Measurements from ENCODE around the gene BAIAP2L1.
"Not testable (repeated sequence)": the region's sequence is repeated elsewhere in the genome, so short reads cannot be mapped to it uniquely, and the experiment has no call there.

The BAIAP2L1 gene

GRCh38 chr7:98398567-98399372 is 2.1 kb downstream of the BAIAP2L1 start:
- DNase-seq: no peak

GRCh38 chr7:98396768-98397167 is 4.1 kb downstream of the BAIAP2L1 start:
- DNase-seq: no peak

GRCh38 chr7:98395951-98396350 is 4.9 kb downstream of the BAIAP2L1 start:
- no peak for DNase-seq

GRCh38 chr7:98395481-98395880 is 5.4 kb downstream of the BAIAP2L1 start:
- no peak for DNase-seq

- DNase-seq: no peak
Measured at GRCh38 chr7:98394377-98394836, 6.5 kb downstream of the BAIAP2L1 start.

- DNase-seq: no peak
Measured at GRCh38 chr7:98387544-98388226, 13.2 kb downstream of the BAIAP2L1 start.

GRCh38 chr7:98387131-98387530 is 13.8 kb downstream of the BAIAP2L1 start:
- no peak for DNase-seq

GRCh38 chr7:98385532-98385931 is 15.4 kb downstream of the BAIAP2L1 start:
- not testable (repeated sequence) for DNase-seq

GRCh38 chr7:98378210-98378819 is 22.6 kb downstream of the BAIAP2L1 start:
- DNase-seq: no peak

- no peak for DNase-seq
Measured at GRCh38 chr7:98376711-98377110, 24.2 kb downstream of the BAIAP2L1 start.

GRCh38 chr7:98375664-98376063 is 25.2 kb downstream of the BAIAP2L1 start:
- DNase-seq: no peak

- DNase-seq: no peak
Measured at GRCh38 chr7:98374285-98374680, 26.6 kb downstream of the BAIAP2L1 start.

GRCh38 chr7:98372993-98373392 is 27.9 kb downstream of the BAIAP2L1 start:
- DNase-seq: no peak

- no peak for DNase-seq
Measured at GRCh38 chr7:98369726-98370125, 31.2 kb downstream of the BAIAP2L1 start.

GRCh38 chr7:98368716-98369115 is 32.2 kb downstream of the BAIAP2L1 start:
- no peak for DNase-seq

- DNase-seq: no peak
Measured at GRCh38 chr7:98366562-98366938, 34.3 kb downstream of the BAIAP2L1 start.

- no peak for DNase-seq
Measured at GRCh38 chr7:98365863-98366561, 34.9 kb downstream of the BAIAP2L1 start.

- no peak for DNase-seq
Measured at GRCh38 chr7:98364220-98364619, 36.7 kb downstream of the BAIAP2L1 start.

GRCh38 chr7:98362517-98362916 is 38.4 kb downstream of the BAIAP2L1 start:
- DNase-seq: no peak

GRCh38 chr7:98360221-98361130 is 40.4 kb downstream of the BAIAP2L1 start:
- DNase-seq: no peak

- no peak for DNase-seq
Measured at GRCh38 chr7:98359395-98359794, 41.5 kb downstream of the BAIAP2L1 start.

GRCh38 chr7:98358706-98359105 is 42.2 kb downstream of the BAIAP2L1 start:
- no peak for DNase-seq

Data from Kasumi-1 (cell line).